GM12878 (cell line): Measurements from ENCODE around the gene ERO1B. TPM values are rescaled to one million over a fixed set of nuclear protein-coding genes. Genes with fewer than 3 reads are reported as not detected.
A peak's percentile ranks its signal among the peaks of the same experiment; 100 is the strongest.

Experiments
- ATAC-seq: fragments of 200-7000 bp; cut with Tn5 transposase; 3 replicates; pipeline ENCODE4 v1.9.1; 2020; ENCODE audit warnings: mild to moderate bottlenecking, moderate library complexity
- BruUV-seq: library from RNA; stranded (reverse); fragments of 400-500 nt; replicated peaks from 2 replicates; lab custom pipeline; 2021; lab: Mats Ljungman, UMichigan
- CTCF ChIA-PET: fragments of 300-600 bp; sonication (Branson Sonifier 250); formaldehyde crosslinking; extraction: SDS; loops from one replicate; lab custom pipeline; 2021; ENCODE audit warnings: inconsistent platforms; lab: Yijun Ruan, JAX
- POLR2A ChIA-PET: fragments of 350-600 bp; formaldehyde crosslinking; extraction: SDS; loops from one replicate; lab custom pipeline; 2021; ENCODE audit warnings: inconsistent platforms; lab: Charles Lee
- RAD21 ChIA-PET: fragments of 300-600 bp; sonication (Branson Sonifier 250); formaldehyde crosslinking; loops from one replicate; lab custom pipeline; 2023; ENCODE audit warnings: antibody characterized with exemption; ENCODE audit not compliant: unreplicated experiment; lab: Charles Lee
- SMC1A ChIA-PET: fragments of 300-600 bp; sonication (Branson Sonifier 250); formaldehyde crosslinking; loops from one replicate; lab custom pipeline; 2023; ENCODE audit not compliant: unreplicated experiment, uncharacterized antibody; lab: Charles Lee
- DNase-seq: peaks from one replicate; pipeline ENCODE4 v3.0.0-alpha.2; 2011; ENCODE audit warnings: low read depth, low spot score
- FAIRE-seq: peaks from 3 replicates; lab custom pipeline; 2011; peaks lifted over from hg19 to GRCh38; lab: Jason Lieb, UNC
- H2AFZ ChIP-seq: 2 replicates; pipeline ENCODE4 v1.6.0; 2011; ENCODE audit warnings: low read depth, low read length, control low read depth; ENCODE audit not compliant: control insufficient read depth
- H3K27ac ChIP-seq: 2 replicates; pipeline ENCODE4 v1.5.1; 2011; ENCODE audit warnings: control low read depth; ENCODE audit not compliant: control insufficient read depth, insufficient read depth
- H3K27me3 ChIP-seq, 2 experiments: replicated peaks in 1 of 2; 2 replicates each; pipeline versions ENCODE4 v1.6.0 to v1.6.1; 2011; ENCODE audit warnings: low read length in 1 of 2; ENCODE audit not compliant: control insufficient read depth in 2 of 2, insufficient read depth in 2 of 2
- H3K36me3 ChIP-seq, 2 experiments: 2 replicates each; pipeline ENCODE4 v1.5.1; 2011; ENCODE audit warnings: low read length in 1 of 2; ENCODE audit not compliant: control insufficient read depth in 2 of 2, insufficient read depth in 2 of 2
- H3K4me1 ChIP-seq: 2 replicates; pipeline ENCODE4 v1.6.1; 2011; ENCODE audit warnings: mild to moderate bottlenecking, low read length, moderate library complexity, mixed read lengths; ENCODE audit not compliant: control insufficient read depth, insufficient read depth
- H3K4me2 ChIP-seq: 2 replicates; pipeline ENCODE4 v1.6.0; 2011; ENCODE audit warnings: control low read depth; ENCODE audit not compliant: control insufficient read depth, insufficient read depth
- H3K4me3 ChIP-seq: fragments of 200-600 bp; sonication (generic); 2 replicates; pipeline ENCODE4 v1.5.1; 2016
- H3K79me2 ChIP-seq: 2 replicates; pipeline ENCODE4 v1.6.0; 2011; ENCODE audit warnings: low read length; ENCODE audit not compliant: control insufficient read depth, insufficient read depth
- H3K9ac ChIP-seq: 2 replicates; pipeline ENCODE4 v1.8.0; 2011; ENCODE audit warnings: low read length, control low read depth, mixed read lengths; ENCODE audit not compliant: control insufficient read depth, insufficient read depth
- H3K9me3 ChIP-seq: replicated peaks from 3 replicates; pipeline ENCODE4 v1.5.1; 2011; ENCODE audit warnings: mild to moderate bottlenecking, low read length; ENCODE audit not compliant: control insufficient read depth, insufficient read depth
- H4K20me1 ChIP-seq: 2 replicates; pipeline ENCODE4 v1.6.0; 2011; ENCODE audit not compliant: control insufficient read depth, insufficient read depth
- E2F8 ChIP-seq: fragments of 450-650 bp; IDR thresholded peaks from 2 replicates; pipeline ENCODE4 v1.6.1; 2018; ENCODE audit warnings: mild to moderate bottlenecking, low read depth, moderate library complexity; ENCODE audit not compliant: partially characterized antibody
- FOXK2 ChIP-seq: fragments of 450-650 bp; IDR thresholded peaks from 2 replicates; pipeline ENCODE4 v1.6.1; 2017; ENCODE audit warnings: mild to moderate bottlenecking, moderate library complexity
- IRF4 ChIP-seq: IDR thresholded peaks from 2 replicates; pipeline ENCODE4 v1.6.1; 2011; ENCODE audit warnings: low read depth, low read length
- PAX8 ChIP-seq: fragments of 450-650 bp; IDR thresholded peaks from 2 replicates; pipeline ENCODE4 v1.6.1; 2017; ENCODE audit warnings: mild to moderate bottlenecking, moderate library complexity
- RCOR1 ChIP-seq: conservative IDR thresholded peaks from 2 replicates; pipeline ENCODE4 v1.6.1; 2012; ENCODE audit warnings: low read depth, low read length, improper control_type of control experiment
- SUPT20H ChIP-seq: IDR thresholded peaks from 2 replicates; pipeline ENCODE4 v1.6.1; 2011; ENCODE audit warnings: low read depth, mild to moderate bottlenecking, low read length, moderate library complexity, borderline replicate concordance; ENCODE audit not compliant: control insufficient read depth
- WGBS: methylation state at CpG from one replicate; pipeline ENCODE4 v1.1.6; 2016; ENCODE audit warnings: low lambda C conversion rate; ENCODE audit not compliant: insufficient replicate concordance, insufficient coverage; ENCODE audit errors: missing lambda C conversion rate; 5-methylcytosine and 5-hydroxymethylcytosine counted together
- in situ Hi-C: fragments of 300-500 bp; cut with MboI; formaldehyde crosslinking; loops from 9 replicates; pipeline ENCODE4 v1.14.3; 2018; ENCODE audit warnings: mixed read lengths
- intact Hi-C: fragments of 100-400 bp; cut with micrococcal nuclease; formaldehyde crosslinking; loops from one replicate; pipeline ENCODE4 v1.14.2; 2022; ENCODE audit not compliant: unreplicated experiment
- polyA plus RNA-seq, 11 experiments: library from polyadenylated mRNA; depleted of rRNA in 4 of 11; unstranded in 6 of 11; stranded (reverse) in 5 of 11; fragments of >200 nt; fragmentation: Nextera tagmentation in 4 of 11; fragmentation: Illumina TruSeq in 1 of 11; extraction: Ambion mirVana in 4 of 11; extraction: Trizol in 1 of 11; gene quantifications; 1 replicate in 1 of 11; 2 replicates in 10 of 11; pipeline versions ENCODE4 v1.2.1 to v1.2.3, GENCODE V29; 2011 to 2016; ENCODE audit warnings: inconsistent platforms in 2 of 11, missing spikeins in 2 of 11, low read depth in 1 of 11
- total RNA-seq, 4 experiments: library from RNA; depleted of rRNA in 3 of 4; stranded (reverse); fragments of >200 nt in 3 of 4; fragmentation: Illumina TruSeq in 1 of 4; extraction: Trizol in 1 of 4; gene quantifications; 2 replicates each; pipeline versions ENCODE4 v1.2.1 to v1.2.3, GENCODE V29; 2013 to 2021
- TF ChIP-seq, protein P1 (sequence below): IDR thresholded peaks from 2 replicates; pipeline ENCODE4 v1.6.1; 2011; ENCODE audit warnings: mild to moderate bottlenecking, low read depth, low read length, moderate library complexity; ENCODE audit not compliant: insufficient replicate concordance

ERO1B gene
- total and polyA plus RNA-seq, 10 of the 15 experiments (the other 5 are each of a cell fraction or from before 2014, with no cell fraction given) = 9.0 to 30.9 (median 23.0) TPM

DNA sequence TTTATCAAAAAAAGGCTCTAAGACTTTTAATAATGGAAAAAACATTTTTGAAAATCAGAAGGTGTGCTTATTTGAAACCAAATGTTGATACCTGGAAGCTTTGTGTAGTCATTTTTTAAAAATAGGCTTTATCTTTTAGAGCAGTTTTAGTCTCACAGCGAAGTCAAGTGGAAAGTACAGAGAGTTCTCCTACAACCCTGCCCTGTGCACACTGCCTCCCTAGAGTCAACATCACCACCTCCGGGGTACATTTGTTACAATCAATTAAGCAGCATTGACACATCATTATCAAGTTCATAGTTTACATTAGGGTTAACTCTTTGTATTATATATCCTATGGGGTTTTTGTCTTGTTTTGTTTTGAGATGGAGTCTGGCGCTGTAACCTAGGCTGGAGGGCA is 10.7 kb upstream of the ERO1B start:
- ChIA-PET CTCF (interaction anchor here (1.5 kb wide), 1 partner anchor 188 kb away, joined by 4 read pairs; no protein-coding TSS in a partner anchor), RAD21 (interaction anchor here (2.8 kb wide), 1 partner anchor 8 kb away, joined by 10 read pairs; no protein-coding TSS in a partner anchor), SMC1A (interaction anchor here (1.2 kb wide), 1 partner anchor 24 kb away, joined by 3 read pairs; no protein-coding TSS in a partner anchor), POLR2A (interaction anchor here (0.6 kb wide), 1 partner anchor 666 kb away, joined by 4 read pairs; no protein-coding TSS in a partner anchor)
- intact Hi-C loops = no loop called here
- H2AFZ ChIP-seq = no peak overlapping the region
- DNase-seq (no peak), FAIRE-seq (no peak), ATAC-seq (no peak)
- in situ Hi-C loops = loop anchor here (25.0 kb wide), 1 partner anchor 180 kb away; no protein-coding TSS in a partner anchor
- no peak overlapping the region for H3K4me3 ChIP-seq
- H3K4me1 ChIP-seq = no peaks in the 10 kb centered on the region
- peaks cover 1% of the 10 kb centered on the region; the same call in 1 of the 3 replicates for H3K9me3 ChIP-seq
- no peaks in the 10 kb centered on the region for H4K20me1 ChIP-seq
- H3K36me3 ChIP-seq = no peaks in the 10 kb centered on the region
- no peaks in the 10 kb centered on the region for H3K27me3 ChIP-seq
- no peak for TF ChIP-seq PAX8
- TF ChIP-seq SUPT20H = no peak
- no peak for TF ChIP-seq FOXK2
- TF ChIP-seq IRF4 = no peak
- no peak overlapping the region for H3K4me2 ChIP-seq
- H3K9ac ChIP-seq = no peak overlapping the region
- H3K27ac ChIP-seq = no peak overlapping the region
- BruUV-seq = no TSS peak
- 87% methylated on average over 3 of the region's 3 CpGs for WGBS
- H3K79me2 ChIP-seq = no peaks in the 10 kb centered on the region

DNA sequence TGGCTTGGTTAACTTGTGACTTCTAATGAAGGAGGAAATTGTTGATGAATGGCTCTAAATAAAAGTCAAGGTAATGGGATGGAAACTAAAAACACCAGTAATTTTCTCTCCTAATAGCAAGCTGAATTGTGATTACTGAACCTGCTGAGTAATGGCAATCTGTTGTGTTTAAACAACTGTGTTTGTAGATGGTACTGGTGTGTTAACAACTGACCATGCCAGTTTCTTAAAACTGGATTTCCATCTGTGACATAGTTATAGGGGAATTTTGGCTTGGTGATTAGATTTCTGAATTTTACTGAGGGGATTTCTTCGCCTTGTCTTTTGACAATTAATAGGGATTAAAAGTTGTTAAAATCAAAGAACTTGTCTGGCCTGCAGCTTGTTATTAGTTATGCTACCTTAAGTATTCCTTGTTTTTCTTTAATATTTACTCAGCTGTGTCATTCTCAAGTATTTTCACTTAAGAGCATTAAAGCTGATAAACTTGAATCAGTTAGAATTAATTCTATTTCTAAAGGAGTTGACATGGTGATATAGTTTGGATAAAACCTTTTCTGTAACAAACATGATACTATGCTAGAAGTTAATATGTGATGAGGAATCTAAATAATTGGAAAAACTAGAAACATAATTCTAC is 7.9 kb upstream of the ERO1B start:
- ChIA-PET POLR2A (interaction anchor here (0.7 to 1.3 kb wide), 2 partner anchors 8 to 120 kb away, joined by 3 read pairs; no protein-coding TSS in a partner anchor), CTCF (interaction anchor here (1.5 to 1.7 kb wide), 2 partner anchors 12 to 22 kb away, joined by 3 to 4 read pairs; no protein-coding TSS in a partner anchor), SMC1A (no interaction called here), RAD21 (interaction anchor here (0.7 kb wide), 1 partner anchor 112 kb away, joined by 8 read pairs; no protein-coding TSS in a partner anchor)
- WGBS = 89% methylated on average over 1 of the region's 1 CpG
- BruUV-seq = no TSS peak
- FAIRE-seq (no peak), DNase-seq (no peak), ATAC-seq (0 out of 3 replicates have a peak, but pooled peaks have one; percentile 5)
- no peaks in the 10 kb centered on the region for H3K79me2 ChIP-seq
- peaks cover 1% of the 10 kb centered on the region; the same call in 1 of the 3 replicates for H3K9me3 ChIP-seq
- no peaks in the 10 kb centered on the region for H4K20me1 ChIP-seq
- peaks cover 14% of the 10 kb centered on the region for H3K4me1 ChIP-seq
- intact Hi-C loops = no loop called here
- no peak overlapping the region for H3K4me3 ChIP-seq
- H2AFZ ChIP-seq = no peak overlapping the region
- no peaks in the 10 kb centered on the region for H3K27me3 ChIP-seq
- in situ Hi-C loops = loop anchor here (10.0 to 25.0 kb wide), 2 partner anchors 177 to 405 kb away; no protein-coding TSS in a partner anchor
- no peak overlapping the region for H3K27ac ChIP-seq
- H3K4me2 ChIP-seq = no peak overlapping the region
- H3K36me3 ChIP-seq = no peaks in the 10 kb centered on the region
- no peak overlapping the region for H3K9ac ChIP-seq
- TF ChIP-seq, protein P1, sequence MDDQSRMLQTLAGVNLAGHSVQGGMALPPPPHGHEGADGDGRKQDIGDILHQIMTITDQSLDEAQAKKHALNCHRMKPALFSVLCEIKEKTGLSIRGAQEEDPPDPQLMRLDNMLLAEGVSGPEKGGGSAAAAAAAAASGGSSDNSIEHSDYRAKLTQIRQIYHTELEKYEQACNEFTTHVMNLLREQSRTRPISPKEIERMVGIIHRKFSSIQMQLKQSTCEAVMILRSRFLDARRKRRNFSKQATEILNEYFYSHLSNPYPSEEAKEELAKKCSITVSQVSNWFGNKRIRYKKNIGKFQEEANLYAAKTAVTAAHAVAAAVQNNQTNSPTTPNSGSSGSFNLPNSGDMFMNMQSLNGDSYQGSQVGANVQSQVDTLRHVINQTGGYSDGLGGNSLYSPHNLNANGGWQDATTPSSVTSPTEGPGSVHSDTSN = no peak
- TF ChIP-seq RCOR1 (no peak), E2F8 (no peak)
